Activated CD8-positive, alpha-beta T cell treated with anti-CD3 and anti-CD28 coated beads for 36 hours (primary cell): ENCODE results near the gene URI1. TPM values are rescaled to one million over a fixed set of nuclear protein-coding genes. Genes with fewer than 3 reads are reported as not detected.

ENCODE experiments used
- ATAC-seq: fragments of 200-7000 bp; cut with Tn5 transposase; one replicate; pipeline ENCODE4 v1.10.0; 2021; ENCODE audit warnings: mild to moderate bottlenecking, moderate library complexity
- CTCF ChIA-PET: fragments of 350-600 bp; sonication (Branson Sonifier 250); formaldehyde crosslinking; loops from one replicate; lab custom pipeline; 2021; ENCODE audit warnings: antibody characterized with exemption; lab: Charles Lee
- POLR2A ChIA-PET: fragments of 350-600 bp; sonication (Branson Sonifier 250); formaldehyde crosslinking; loops from one replicate; lab custom pipeline; 2021; ENCODE audit warnings: antibody characterized with exemption; lab: Charles Lee
- DNase-seq: peaks from one replicate; pipeline ENCODE4 v3.0.0-alpha.2; 2020
- H3K27ac Mint-ChIP-seq: one replicate; pipeline ENCODE4 v1.8.0; 2021; ENCODE audit warnings: mild to moderate bottlenecking, mixed read lengths
- H3K27me3 Mint-ChIP-seq: one replicate; pipeline ENCODE4 v1.8.0; 2021; ENCODE audit warnings: mixed read lengths
- H3K36me3 Mint-ChIP-seq: one replicate; pipeline ENCODE4 v1.8.0; 2021; ENCODE audit warnings: low read depth, mixed read lengths
- H3K4me1 Mint-ChIP-seq: one replicate; pipeline ENCODE4 v1.8.0; 2021; ENCODE audit warnings: low read depth, mixed read lengths
- H3K4me3 Mint-ChIP-seq: one replicate; pipeline ENCODE4 v1.8.0; 2021; ENCODE audit warnings: mild to moderate bottlenecking, moderate library complexity, mixed read lengths
- H3K9me3 Mint-ChIP-seq: one replicate; pipeline ENCODE4 v1.8.0; 2021; ENCODE audit warnings: mixed read lengths
- CTCF ChIP-seq: fragments of 200-600 bp; IDR thresholded peaks from one replicate; pipeline ENCODE4 v1.8.0; 2022; ENCODE audit warnings: antibody characterized with exemption, mild to moderate bottlenecking
- intact Hi-C: fragments of 100-400 bp; cut with micrococcal nuclease; formaldehyde crosslinking; loops from one replicate; pipeline ENCODE4 v1.10.0; 2022
- total RNA-seq, 2 experiments: library from RNA; stranded (reverse); gene quantifications; one replicate each; pipeline ENCODE4 v1.2.3, GENCODE V29; 2021

The URI1 gene
- total RNA-seq, 2 experiments from 2014 or later, result 65.5 to 71.1 TPM

- no peaks in the 10 kb centered on the region for H3K27me3 Mint-ChIP-seq
- POLR2A ChIA-PET, result no interaction called here
- peaks cover 29% of the 10 kb centered on the region for H3K4me1 Mint-ChIP-seq
- ATAC-seq (no peak), DNase-seq (no peak)
- no peak for TF ChIP-seq CTCF
- peaks cover 30% of the 10 kb centered on the region for H3K36me3 Mint-ChIP-seq
- H3K9me3 Mint-ChIP-seq, result peaks cover 1% of the 10 kb centered on the region
- no peak overlapping the region for H3K27ac Mint-ChIP-seq
- no peak overlapping the region for H3K4me3 Mint-ChIP-seq
- CTCF ChIA-PET, result interaction anchor here (2.4 kb wide), 1 partner anchor 26 kb away, joined by 7 read pairs; no protein-coding TSS in a partner anchor
- intact Hi-C loops, result no loop called here
Observed at GRCh38 chr19:29985196-29985595, 43.2 kb downstream of the URI1 start.

DNA sequence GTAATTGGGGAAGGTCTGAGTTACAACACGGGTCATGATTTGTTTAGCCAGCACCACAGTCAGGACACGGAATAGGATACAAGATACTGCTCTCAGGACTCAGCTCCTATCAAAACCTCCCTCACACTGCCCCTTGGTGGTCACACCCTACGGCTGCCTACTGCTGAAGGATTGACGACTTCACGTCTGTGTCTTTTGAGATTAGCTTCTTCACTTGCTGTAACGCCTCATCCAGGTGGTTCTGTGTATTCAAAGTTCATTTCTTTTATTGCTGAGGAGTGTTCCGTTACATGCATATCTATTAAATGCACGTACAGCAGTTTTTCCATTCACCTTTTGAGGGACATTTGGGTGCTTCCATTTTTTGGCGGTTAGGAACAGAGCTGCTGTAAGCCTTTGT, 46.3 kb downstream of the URI1 start:
- no peak overlapping the region for H3K4me3 Mint-ChIP-seq
- no peaks in the 10 kb centered on the region for H3K27me3 Mint-ChIP-seq
- CTCF ChIA-PET, result interaction anchor here (1.3 to 1.4 kb wide), 2 partner anchors 12 to 13 kb away, joined by 3 to 4 read pairs; no protein-coding TSS in a partner anchor
- POLR2A ChIA-PET, result no interaction called here
- H3K9me3 Mint-ChIP-seq, result peaks cover 11% of the 10 kb centered on the region
- H3K36me3 Mint-ChIP-seq, result peaks cover 55% of the 10 kb centered on the region
- no peak for TF ChIP-seq CTCF
- ATAC-seq, result no peak
- intact Hi-C loops, result no loop called here
- no peak for DNase-seq
- H3K4me1 Mint-ChIP-seq, result peaks cover 14% of the 10 kb centered on the region
- H3K27ac Mint-ChIP-seq, result no peak overlapping the region

GRCh38 chr19:29992233-29992867, 50.3 kb downstream of the URI1 start:
- ATAC-seq (no peak), DNase-seq (no peak)
- no peak overlapping the region for H3K27ac Mint-ChIP-seq
- H3K4me1 Mint-ChIP-seq, result peaks cover 22% of the 10 kb centered on the region
- POLR2A ChIA-PET, result no interaction called here
- no peak for TF ChIP-seq CTCF
- H3K27me3 Mint-ChIP-seq, result no peaks in the 10 kb centered on the region
- no peak overlapping the region for H3K4me3 Mint-ChIP-seq
- peaks cover 76% of the 10 kb centered on the region for H3K36me3 Mint-ChIP-seq
- CTCF ChIA-PET, result no interaction called here
- peaks cover 21% of the 10 kb centered on the region for H3K9me3 Mint-ChIP-seq
- intact Hi-C loops, result no loop called here

DNA sequence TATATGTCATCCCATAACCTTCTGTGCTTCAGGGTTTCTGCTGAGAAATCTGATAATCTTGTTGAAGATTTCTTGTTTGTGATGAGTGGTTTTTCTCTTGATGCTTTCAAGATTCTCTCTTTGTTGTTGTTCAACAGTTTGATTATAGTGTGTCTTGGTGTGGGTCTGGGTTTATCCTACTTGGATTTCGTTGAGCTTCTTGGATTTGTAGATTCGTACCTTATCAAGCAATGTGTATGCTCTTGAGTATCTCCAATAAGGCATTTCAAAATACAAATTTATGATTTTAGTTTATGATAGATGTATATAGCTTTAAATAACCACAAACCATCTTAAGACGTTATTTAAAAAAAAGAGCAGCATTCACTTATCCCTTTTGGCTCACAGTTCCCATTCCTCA, 57.5 kb downstream of the URI1 start:
- Mint-ChIP-seq H3K4me1 (peaks cover 55% of the 10 kb centered on the region), H3K9me3 (peaks cover 27% of the 10 kb centered on the region), H3K36me3 (peaks cover 73% of the 10 kb centered on the region), H3K27ac (no peak overlapping the region), H3K4me3 (no peak overlapping the region), H3K27me3 (no peaks in the 10 kb centered on the region)
- no peak for ATAC-seq
- no peak for DNase-seq
- no peak for TF ChIP-seq CTCF
- POLR2A ChIA-PET, result no interaction called here
- intact Hi-C loops, result no loop called here
- CTCF ChIA-PET, result interaction anchor here (1.5 kb wide), 1 partner anchor 13 kb away, joined by 3 read pairs; no protein-coding TSS in a partner anchor

DNA sequence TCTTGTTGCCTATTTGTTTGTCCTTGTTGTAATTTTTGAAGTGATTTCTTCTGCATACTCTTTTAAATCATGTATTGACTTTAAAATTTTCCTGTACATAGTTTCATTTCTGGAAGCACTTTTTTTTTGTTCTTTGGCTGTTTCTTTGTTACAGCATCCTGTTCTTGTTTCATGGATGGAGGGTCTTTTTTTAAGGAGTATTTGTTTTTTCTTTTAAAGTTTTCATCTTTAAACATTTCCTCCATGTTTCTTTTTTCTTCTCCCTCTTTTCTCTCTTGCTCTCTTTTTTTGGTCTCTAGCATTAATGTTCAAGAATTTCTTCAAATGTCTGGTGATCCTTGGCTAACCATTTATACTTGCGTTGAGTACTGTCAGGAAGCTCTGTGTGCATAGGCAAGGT, 58.8 kb downstream of the URI1 start:
- Mint-ChIP-seq H3K9me3 (peaks cover 21% of the 10 kb centered on the region), H3K4me3 (no peak overlapping the region), H3K4me1 (peaks cover 67% of the 10 kb centered on the region), H3K36me3 (peaks cover 70% of the 10 kb centered on the region), H3K27me3 (no peaks in the 10 kb centered on the region), H3K27ac (no peak overlapping the region)
- no peak for ATAC-seq
- intact Hi-C loops, result no loop called here
- ChIA-PET POLR2A (no interaction called here), CTCF (interaction anchor here (1.8 kb wide), 1 partner anchor 13 kb away, joined by 4 read pairs; no protein-coding TSS in a partner anchor)
- no peak for DNase-seq
- TF ChIP-seq CTCF, result no peak
